SH-SY5Y (cell line): ENCODE results near the gene PRDM7.

Experiments
- GATA2 ChIP-seq: IDR thresholded peaks from 2 replicates; pipeline ENCODE4 v1.6.1; 2011; ENCODE audit warnings: mild to moderate bottlenecking, low read depth, low read length
- GATA3 ChIP-seq: IDR thresholded peaks from 2 replicates; pipeline ENCODE4 v1.6.1; 2011; ENCODE audit warnings: low read depth, mild to moderate bottlenecking, low read length, moderate library complexity

The PRDM7 gene

DNA sequence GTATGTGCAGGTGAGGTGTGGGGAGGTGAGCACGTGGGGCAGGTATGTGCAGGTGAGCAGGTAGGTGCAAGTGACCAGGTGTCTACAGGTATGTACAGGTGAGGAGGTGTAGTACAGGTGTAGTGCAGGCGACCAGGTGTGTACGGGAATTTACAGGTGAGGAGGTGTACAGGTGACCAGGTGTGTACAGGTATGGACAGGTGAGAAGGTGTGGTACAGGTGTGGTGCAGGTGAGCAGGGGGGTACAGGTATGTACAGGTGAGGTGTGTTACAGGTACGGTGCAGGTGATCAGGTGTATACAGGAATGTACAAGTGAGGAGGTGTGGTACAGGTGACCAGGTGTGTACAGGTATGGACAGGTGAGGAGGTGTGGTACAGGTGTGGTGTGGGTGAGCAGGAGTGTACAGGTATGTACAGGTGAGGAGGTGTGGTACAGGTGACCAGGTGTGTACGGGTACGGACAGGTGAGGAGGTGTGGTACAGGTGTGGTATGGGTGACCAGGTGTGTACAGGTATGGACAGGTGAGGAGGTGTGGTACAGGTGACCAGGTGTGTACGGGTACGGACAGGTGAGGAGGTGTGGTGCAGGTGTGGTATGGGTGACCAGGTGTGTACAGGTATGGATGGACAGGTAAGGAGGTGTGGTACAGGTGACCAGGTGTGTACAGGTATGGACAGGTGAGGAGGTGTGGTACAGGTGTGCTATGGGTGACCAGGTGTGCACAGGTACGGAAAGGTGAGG, 45.0 kb downstream of the PRDM7 start:
- TF ChIP-seq GATA3 (no peak), GATA2 (no peak)

DNA sequence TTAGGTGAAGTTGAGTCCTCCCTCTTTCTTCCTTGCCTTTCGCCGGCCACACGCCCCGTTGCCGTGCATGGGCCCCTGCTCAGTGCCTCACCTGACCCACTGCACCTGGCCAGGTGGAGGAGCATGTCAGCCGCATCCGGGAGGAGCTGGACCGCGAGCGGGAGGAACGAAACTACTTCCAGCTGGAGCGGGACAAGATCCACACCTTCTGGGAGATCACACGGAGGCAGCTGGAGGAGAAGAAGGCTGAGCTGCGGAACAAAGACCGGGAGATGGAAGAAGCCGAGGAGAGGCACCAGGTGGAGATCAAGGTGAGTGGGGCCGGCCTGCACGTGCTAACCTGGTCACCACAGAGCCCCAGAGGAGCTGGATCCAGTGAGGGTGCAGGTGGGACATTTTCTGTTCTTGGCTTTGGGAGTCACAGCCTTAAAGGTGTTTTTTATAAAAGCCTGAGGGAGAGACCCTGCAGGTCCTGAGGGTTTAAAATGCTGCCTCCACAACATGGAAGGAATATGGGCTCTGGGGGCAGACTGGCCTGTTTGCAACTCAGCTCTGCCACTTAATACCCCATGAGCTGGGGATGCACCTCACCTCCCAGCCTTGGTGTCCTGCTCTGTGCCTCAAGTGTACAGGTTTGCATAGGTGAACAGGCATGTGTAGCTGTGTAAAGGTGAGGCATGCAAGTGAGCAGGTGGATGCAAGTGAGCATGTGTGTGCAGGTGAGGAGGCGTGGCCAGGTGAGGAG, 45.8 kb downstream of the PRDM7 start:
- no peak for TF ChIP-seq GATA3
- TF ChIP-seq GATA2, result no peak

DNA sequence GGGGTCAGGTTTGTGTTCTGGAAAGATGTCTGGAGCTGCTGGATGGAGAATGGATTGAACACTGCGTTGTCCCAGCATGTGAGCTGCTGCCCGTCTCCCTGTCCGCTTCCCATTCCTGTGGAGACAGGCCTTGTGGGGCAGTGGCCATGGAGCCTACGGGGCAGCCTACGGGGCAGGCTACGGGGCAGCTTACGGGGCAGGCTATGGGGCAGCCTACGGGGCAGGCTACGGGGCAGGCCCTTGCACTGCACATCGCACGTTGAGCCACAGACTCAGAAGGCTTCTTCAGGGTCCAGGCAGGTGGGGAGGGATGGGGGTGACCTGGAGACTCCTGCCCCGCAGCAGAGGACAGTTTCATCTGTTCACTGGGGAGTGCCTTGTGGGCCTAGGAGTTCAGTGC, 48.1 kb downstream of the PRDM7 start:
- TF ChIP-seq GATA2 (no peak), GATA3 (no peak)

DNA sequence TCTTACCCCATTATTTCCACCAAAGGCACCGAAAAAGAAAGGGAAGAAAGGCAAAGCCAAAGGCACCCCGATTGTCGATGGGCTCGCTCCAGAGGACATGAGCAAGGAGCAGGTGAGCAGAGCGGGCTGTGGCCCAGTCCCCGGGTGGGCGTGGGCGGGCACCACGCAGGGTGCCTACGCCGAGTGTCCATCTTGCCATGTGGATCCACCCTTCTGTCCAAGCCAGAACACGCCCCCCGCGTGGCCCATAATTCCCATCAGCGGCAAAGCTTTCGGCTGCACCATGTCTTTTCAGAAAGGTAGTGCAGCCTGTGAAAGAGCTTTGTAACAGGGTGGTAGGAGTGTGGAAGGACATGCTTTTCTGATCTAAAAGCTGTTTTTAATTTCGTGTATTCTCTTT, 49.5 kb downstream of the PRDM7 start:
- no peak for TF ChIP-seq GATA2
- no peak for TF ChIP-seq GATA3

DNA sequence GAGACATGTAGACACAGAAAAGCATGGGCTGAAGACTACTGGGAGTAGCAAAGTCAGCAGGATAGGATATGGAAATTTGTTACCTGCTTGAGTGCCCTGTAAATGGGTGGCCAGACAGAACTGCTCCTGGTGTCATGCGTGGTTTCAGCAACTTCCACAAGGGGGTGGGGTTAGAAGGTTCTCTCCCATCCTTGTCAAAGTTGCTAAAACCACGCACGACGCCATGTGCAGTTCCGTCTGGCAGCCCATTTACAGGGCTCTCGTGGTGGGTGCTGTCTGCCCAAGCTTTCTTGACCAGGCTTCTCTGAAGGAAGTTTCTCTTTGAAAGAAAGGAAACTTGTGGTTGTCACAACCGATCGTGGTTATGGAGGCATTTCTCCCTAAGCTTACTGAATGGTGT, 51.0 kb downstream of the PRDM7 start:
- TF ChIP-seq GATA2, result no peak
- no peak for TF ChIP-seq GATA3

DNA sequence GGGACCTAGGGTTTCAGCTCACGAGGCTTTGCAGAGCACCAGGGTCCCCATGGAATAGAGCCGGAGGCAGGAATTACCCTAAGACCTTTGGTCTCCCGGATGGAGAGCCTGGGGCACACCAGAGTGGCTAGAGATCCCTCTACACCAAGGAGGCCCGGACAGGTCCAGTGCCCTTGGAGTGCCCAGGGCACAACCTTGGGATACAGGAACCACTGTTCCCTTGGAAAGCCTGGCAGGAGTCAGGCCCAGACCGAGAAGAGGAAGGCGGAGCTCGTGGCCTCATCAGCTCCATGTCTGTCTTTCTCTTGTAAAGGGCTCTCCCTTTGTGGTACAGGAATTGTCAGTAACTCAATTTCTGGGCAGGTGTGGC, 54.1 kb downstream of the PRDM7 start:
- no peak for TF ChIP-seq GATA2
- no peak for TF ChIP-seq GATA3

DNA sequence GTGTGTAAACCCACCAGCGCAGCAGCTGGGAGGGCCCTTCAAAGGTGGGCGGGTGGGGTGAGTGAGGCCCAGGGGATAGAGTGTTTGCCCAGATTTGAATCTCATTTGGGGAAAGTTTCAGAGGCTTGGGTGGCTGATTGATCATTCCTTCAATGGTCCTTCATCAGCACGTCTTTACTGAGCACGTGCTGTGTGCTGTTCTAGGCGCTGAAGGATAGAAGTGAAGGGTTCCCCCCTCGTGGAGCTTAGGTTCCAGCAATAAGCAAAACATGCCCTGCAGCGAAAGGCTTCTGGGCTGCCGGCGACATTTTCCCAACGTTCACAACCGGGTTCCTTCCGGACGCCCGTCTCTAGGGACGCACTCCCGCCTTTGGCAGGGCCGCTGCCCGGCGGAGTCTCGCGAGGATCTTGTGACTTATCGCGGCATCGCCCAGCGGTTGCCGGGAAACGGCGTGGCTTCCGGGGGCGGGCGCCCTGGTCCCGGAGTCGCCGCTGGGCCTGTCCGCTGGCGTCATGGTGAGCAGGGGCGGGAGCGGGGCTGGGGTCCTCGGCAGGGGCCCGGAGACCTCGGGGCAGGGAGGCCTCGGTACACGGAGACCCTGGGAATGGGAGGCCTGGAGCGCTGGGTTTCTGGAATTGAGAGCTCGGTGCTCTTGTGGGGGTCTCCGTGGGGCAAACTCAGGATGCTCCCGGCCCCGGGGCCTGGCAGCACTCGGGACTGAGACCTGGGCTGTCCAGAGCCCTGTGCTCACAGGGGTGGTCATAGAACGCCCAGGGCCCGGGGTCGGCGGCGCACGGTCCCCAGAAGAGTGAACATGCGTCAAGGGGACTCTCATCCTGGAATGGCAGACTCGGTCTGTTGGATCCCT, 54.7 kb downstream of the PRDM7 start:
- TF ChIP-seq GATA3 (no peak; the same call in 1 of the 2 replicates), GATA2 (peak; percentile 89)

DNA sequence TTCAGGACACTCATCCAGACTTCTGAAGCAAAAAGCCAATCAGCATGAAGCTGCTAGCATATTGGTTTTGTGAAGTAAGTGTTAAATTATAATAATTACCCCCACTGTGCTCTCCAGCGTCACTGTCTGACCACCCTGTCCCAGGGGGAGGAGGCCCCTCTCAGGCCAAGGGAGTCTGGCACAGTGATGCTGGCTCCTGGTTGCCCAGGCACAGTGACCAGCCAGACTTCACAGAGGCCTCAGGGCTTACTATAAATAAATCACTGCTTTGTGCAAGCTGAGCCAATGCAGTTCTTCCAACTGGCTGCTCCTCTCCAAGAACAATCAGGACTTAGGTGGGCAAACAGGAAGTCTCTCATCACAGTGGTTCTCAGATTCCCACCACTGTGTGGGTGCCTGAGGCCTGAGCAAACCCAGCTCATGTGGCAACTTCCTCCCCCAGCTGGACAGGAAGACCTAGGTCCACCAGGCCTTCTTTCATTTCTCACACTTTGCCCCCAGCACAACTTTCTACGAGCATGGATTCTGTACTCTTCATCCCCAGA, 56.2 kb downstream of the PRDM7 start:
- no peak for TF ChIP-seq GATA2
- TF ChIP-seq GATA3, result no peak

DNA sequence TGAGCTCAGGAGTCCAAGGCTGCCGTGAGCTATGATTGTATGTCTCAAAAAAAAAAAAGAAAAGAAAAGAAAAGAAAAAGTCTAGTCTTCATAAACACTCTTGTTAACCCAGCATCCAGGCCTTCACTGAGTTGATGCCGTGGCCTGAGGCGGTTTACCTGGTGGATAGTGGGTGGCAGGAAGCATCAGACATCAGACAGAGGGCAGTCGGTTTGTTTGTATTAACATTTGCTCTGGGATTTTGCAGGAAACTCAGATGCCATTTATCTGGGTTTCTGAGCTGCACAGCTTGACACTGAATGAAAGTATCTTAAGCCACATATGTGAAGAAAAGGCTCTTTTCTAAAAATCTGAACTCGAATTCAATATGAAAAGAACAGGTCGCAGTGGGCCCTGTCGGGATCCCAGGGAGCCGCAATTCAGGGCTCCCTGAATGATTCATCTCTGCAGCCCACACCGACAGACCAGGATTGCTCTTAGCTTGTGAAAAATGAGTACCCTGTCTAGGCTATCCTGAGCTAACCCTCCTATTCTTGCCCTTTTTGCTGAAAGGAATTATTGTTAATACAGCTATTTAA, 56.8 kb downstream of the PRDM7 start:
- TF ChIP-seq GATA3, result no peak
- TF ChIP-seq GATA2, result no peak

DNA sequence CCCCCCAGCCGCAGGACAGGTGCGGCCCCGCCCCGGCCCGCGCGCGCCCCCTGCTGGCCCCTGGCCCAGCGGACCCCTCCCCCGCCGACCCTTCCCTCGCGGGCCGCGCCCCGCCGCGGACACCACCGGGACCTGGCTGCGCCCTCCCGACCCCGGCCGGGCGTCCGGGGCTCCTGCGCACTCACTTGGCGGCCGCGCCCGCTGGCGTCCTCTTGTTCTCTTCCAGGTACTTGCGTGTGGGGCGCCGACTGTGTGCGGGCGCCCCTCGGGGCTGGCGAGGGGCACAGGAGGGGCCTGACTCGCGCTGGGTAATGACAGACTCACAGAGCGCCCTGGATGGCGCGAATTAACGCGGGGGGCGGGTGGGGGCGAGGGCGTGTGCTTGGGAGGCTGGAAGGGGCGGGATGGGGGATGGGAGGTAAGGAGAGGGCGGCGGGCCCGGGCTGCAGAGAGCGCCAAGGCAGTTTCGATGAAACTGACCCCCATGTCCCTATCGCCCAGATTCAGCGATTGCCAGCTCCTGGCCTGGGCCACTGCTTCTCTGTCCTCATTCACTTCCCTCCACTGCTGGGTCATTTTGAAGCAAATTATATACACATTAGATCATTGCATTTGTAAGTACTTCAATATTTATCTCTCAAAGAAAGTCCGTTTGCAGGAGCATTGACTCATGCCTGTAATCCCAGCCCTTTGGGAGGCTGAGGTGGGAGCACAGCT, 57.4 kb downstream of the PRDM7 start:
- no peak for TF ChIP-seq GATA2
- TF ChIP-seq GATA3, result no peak

DNA sequence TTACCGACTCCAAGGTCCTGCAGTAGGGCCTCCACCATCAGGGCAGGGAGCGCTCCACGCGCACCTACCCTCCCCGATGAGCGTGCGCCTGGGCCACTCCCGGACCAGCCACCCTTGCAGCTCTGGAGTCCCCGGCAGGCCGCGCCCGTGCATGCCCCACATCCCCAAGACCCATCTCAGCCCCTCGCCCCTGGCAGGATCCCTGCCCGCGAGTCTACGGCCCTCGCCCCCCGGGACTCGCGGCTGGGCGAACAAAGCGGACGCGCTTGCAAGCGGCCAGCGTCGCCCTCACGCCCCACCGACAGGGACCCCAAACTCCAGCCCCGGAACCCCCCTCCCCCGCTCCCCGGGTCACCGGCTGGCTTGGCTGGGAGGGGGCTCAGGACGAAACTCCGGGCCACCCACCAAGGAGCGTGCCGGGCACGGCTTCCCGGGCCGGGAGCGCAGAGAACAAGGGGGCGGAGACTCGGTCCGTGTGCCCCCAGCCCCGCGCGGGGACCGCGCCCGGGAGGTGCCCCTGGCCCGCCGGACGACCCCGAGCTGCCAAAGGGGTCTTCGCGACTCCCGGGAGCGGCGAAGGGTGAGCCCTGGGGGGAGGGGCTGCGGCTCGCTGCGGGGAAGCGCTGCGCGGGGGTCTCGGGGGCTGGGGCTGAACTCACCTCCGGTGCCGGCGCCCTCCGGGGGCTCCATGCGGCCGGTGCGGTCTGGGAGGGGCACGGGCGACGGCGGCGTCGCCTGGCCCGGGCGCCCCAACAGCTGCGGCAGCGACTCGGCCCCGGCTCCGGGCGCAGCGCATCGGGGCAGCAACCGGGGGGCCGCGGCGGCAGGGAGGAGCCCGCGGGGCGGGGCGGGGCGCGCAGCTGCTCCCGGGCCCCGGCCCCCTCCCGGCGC, 58.2 kb downstream of the PRDM7 start, which contains the start of gene DBNDD1:
DBNDD1 (minus strand) TSS at position 805 of the 891 bp plus-strand sequence; CDS start at position 690, 115 bp downstream.
- TF ChIP-seq GATA3, result no peak
- no peak for TF ChIP-seq GATA2

DNA sequence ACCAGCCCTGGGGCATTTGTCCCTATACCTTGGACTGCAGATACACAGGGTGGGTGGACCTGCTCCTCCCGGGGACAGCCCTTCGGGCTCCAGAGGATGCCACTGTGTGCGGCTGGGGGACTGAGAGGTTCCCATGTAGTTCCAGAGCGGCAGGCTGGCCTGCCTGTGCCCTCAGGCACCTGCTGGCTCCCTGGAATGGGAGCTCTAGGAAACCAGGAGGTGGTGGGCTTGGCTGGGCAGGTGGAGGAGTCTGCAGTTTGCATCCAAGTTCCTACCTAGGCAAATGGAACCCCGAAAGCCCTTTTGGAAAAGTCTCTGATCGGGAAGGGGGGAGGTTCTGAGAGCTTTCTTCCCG, 58.9 kb downstream of the PRDM7 start:
- TF ChIP-seq GATA2 (no peak), GATA3 (no peak)

DNA sequence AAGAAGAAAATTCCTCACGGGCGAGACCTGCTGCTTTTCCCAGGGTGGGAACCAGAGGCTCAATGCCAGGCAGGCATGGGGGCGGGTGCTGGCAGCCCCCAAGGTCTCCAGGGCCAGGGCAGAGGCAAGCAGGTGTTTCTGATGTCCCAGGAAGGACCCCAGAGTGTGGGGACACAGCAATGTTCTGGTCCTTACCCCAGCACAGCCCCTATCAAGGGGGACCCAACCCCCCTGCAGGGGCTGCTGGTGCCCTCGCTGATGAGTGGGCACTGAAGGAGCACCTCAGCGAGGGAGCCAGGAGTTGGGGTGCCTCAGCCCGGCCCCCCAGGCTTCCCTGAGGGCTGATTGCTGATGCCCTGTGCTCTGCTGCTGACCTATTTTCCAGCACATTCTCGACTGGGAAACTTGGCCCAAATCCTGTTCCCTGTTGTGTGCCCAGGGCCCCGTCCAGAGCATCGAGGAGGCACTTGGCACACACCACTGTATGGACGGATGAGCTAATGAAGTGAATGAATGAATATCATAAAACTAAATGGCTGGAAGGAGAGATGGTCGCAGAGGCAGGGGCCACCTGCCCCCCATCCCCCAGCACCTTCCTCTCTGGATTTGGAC, 60.7 kb downstream of the PRDM7 start:
- no peak for TF ChIP-seq GATA3
- TF ChIP-seq GATA2, result no peak
